Caco-2 (cell line): ENCODE measurements around the gene BRD9. TPM values are rescaled to one million over a fixed set of nuclear protein-coding genes. Genes with fewer than 3 reads are reported as not detected.
"Not testable (repeated sequence)": the region's sequence is repeated elsewhere in the genome, so short reads cannot be mapped to it uniquely, and the experiment has no call there.

Experiments
- Bru-seq: library from RNA; stranded (reverse); fragments of 400-500 nt; gene quantifications from one replicate; lab custom pipeline; 2021; lab: Mats Ljungman, UMichigan
- BruChase-seq, 2 experiments: library from RNA; stranded (reverse); fragments of 400-500 nt; gene quantifications; one replicate each; lab custom pipeline; 2021; lab: Mats Ljungman, UMichigan
- BruUV-seq: library from RNA; stranded (reverse); fragments of 400-500 nt; replicated peaks from 2 replicates; lab custom pipeline; 2021; lab: Mats Ljungman, UMichigan
- CTCF ChIA-PET: fragments of 300-600 bp; sonication (Branson Sonifier 250); formaldehyde crosslinking; loops from one replicate; lab custom pipeline; 2022; ENCODE audit warnings: antibody characterized with exemption; lab: Charles Lee
- POLR2A ChIA-PET: fragments of 300-600 bp; sonication (Branson Sonifier 250); formaldehyde crosslinking; loops from one replicate; lab custom pipeline; 2022; ENCODE audit warnings: antibody characterized with exemption; lab: Charles Lee
- DNase-seq, 2 experiments: peaks; one replicate each; pipeline versions ENCODE4 v3.0.0 to v3.0.0-alpha.2; 2020 to 2022
- H3K27me3 ChIP-seq: replicated peaks from 2 replicates; pipeline ENCODE4 v1.6.0; 2011; ENCODE audit warnings: low read length; ENCODE audit not compliant: control insufficient read depth, insufficient read depth
- H3K36me3 ChIP-seq: 2 replicates; pipeline ENCODE4 v1.5.1; 2011; ENCODE audit warnings: low read length; ENCODE audit not compliant: control insufficient read depth, insufficient read depth
- H3K4me1 ChIP-seq: fragments of 250-450 bp; sonication (Bioruptor Pico); 2 replicates; pipeline ENCODE4 v1.5.1; 2020; ENCODE audit warnings: mild to moderate bottlenecking
- H3K4me3 ChIP-seq: 2 replicates; pipeline ENCODE4 v1.5.1; 2011; ENCODE audit warnings: low read depth, mild to moderate bottlenecking, control low read depth, low read length
- H3K9me3 ChIP-seq: fragments of 250-450 bp; sonication (Bioruptor Pico); 2 replicates; pipeline ENCODE4 v1.5.1; 2020; ENCODE audit warnings: mild to moderate bottlenecking, moderate library complexity
- H3K27ac Mint-ChIP-seq: one replicate; pipeline ENCODE4 v1.8.0; 2022; ENCODE audit warnings: mixed read lengths; ENCODE audit not compliant: unreplicated experiment
- H3K27me3 Mint-ChIP-seq: one replicate; pipeline ENCODE4 v1.8.0; 2022; ENCODE audit warnings: mixed read lengths; ENCODE audit not compliant: insufficient read depth, unreplicated experiment
- H3K36me3 Mint-ChIP-seq: one replicate; pipeline ENCODE4 v1.8.0; 2022; ENCODE audit warnings: mild to moderate bottlenecking, mixed read lengths; ENCODE audit not compliant: insufficient read depth, unreplicated experiment
- H3K4me1 Mint-ChIP-seq: one replicate; pipeline ENCODE4 v1.8.0; 2022; ENCODE audit warnings: low read depth, mixed read lengths; ENCODE audit not compliant: unreplicated experiment
- H3K4me3 Mint-ChIP-seq: one replicate; pipeline ENCODE4 v1.8.0; 2022; ENCODE audit warnings: mild to moderate bottlenecking, moderate library complexity, mixed read lengths; ENCODE audit not compliant: unreplicated experiment
- H3K9me3 Mint-ChIP-seq: one replicate; pipeline ENCODE4 v1.8.0; 2022; ENCODE audit warnings: mixed read lengths; ENCODE audit not compliant: unreplicated experiment
- CTCF ChIP-seq, 2 experiments: fragments of 200-600 bp in 1 of 2; IDR thresholded peaks; 1 replicate in 1 of 2; 2 replicates in 1 of 2; pipeline versions ENCODE4 v1.5.1 to v1.8.0; 2011 to 2022; ENCODE audit warnings: antibody characterized with exemption in 1 of 2, control low read depth in 1 of 2, inconsistent platforms in 1 of 2, low read depth in 1 of 2, low read length in 1 of 2, mild to moderate bottlenecking in 1 of 2, moderate library complexity in 1 of 2; ENCODE audit not compliant: insufficient read depth in 1 of 2, severe bottlenecking in 1 of 2, unreplicated experiment in 1 of 2
- intact Hi-C: fragments of 100-400 bp; cut with micrococcal nuclease; formaldehyde crosslinking; loops from one replicate; pipeline ENCODE4 v1.10.0; 2022; ENCODE audit not compliant: unreplicated experiment
- long read RNA-seq: library from polyadenylated mRNA; stranded (forward); transcript quantifications from one replicate; pipeline ENCODE4 v2.0.0, GENCODE V29; 2022
- total RNA-seq: library from RNA; stranded (reverse); gene quantifications from 2 replicates; pipeline ENCODE4 v1.2.3, GENCODE V29; 2022

Gene BRD9
- 76.2 and 77.5 TPM in 2 replicates for total RNA-seq
- percentile 86 among the genes with signal in this experiment for Bru-seq, nascent RNA
- percentile 87 among the genes with signal in this experiment for BruChase-seq, experiment 1, labeled RNA remaining after a 2-hour chase
- percentile 85 among the genes with signal in this experiment for BruChase-seq, experiment 2, labeled RNA remaining after a 6-hour chase
- long read RNA-seq, transcript BRD9-202 (16 exons, 2,156 nt), result major isoform, 28 of 76 reads
- long read RNA-seq, partial matches to known transcripts, result 16 of 76 reads
- long read RNA-seq, other reads (novel, unspliced or antisense), result 30 of 76 reads

DNA sequence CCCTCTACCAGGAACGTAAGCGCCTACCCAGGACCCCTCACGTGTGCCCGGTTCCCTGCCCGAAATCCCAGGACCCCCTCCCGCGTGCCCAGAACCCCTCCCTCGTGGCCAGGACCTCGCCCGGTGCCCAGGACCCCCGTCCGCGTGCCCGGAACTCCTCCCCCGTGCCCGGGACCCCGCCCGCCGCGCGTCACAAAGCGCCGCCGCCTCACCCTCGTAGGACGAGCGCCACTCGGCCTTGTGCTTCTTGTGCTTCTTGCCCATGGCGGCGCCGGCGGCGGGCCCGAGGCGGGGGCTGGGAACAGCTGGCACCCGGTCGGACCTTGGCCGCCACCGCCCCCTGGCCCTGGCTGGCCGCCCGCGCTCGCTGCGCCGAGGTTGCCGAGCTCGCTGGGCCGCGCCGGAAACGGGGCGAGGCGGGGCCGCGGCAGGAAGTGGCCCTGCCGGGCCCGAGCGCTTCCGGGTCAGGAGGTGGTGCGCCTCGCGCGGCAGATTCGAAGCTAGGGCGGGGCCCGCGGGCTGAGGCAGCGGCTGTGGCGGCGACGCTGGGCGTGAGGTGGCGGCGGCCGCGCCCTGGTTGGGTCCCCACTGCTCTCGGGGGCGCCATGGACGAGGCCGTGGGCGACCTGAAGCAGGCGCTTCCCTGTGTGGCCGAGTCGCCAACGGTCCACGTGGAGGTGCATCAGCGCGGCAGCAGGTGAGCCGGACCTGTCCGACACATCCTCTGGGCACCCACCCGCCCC is at the start of gene BRD9, which contains the start of gene TRIP13:
Gene BRD9, minus strand, starts transcription at position 408 of the 743 bp plus-strand sequence. Its CDS starts 144 bp downstream, at position 264.
Gene TRIP13, plus strand, starts transcription at position 491 of the 743 bp plus-strand sequence. Its CDS starts 115 bp downstream, at position 606.
- Mint-ChIP-seq H3K4me1 (peaks cover 24% of the 10 kb centered on the region), H3K27me3 (no peaks in the 10 kb centered on the region), H3K36me3 (peaks cover 70% of the 10 kb centered on the region), H3K9me3 (no peaks in the 10 kb centered on the region), H3K27ac (peak within 1 kb of the TSS; percentile 91), H3K4me3 (peak within 1 kb of the TSS; percentile 74)
- TF ChIP-seq CTCF (IDR thresholded peaks at IDR 0.05; ENCODE audit: insufficient read depth in 1 of 2, low read depth in 1 of 2, low read length in 1 of 2, severe bottlenecking in 1 of 2, unreplicated experiment in 1 of 2), result no peak
- peak; percentile 80 to 89 for DNase-seq
- Histone ChIP-seq H3K36me3 (peaks cover 12% of the 10 kb centered on the region), H3K4me3 (peak within 1 kb of the TSS; percentile 86), H3K4me1 (peaks cover 17% of the 10 kb centered on the region), H3K9me3 (no peaks in the 10 kb centered on the region), H3K27me3 (no peaks in the 10 kb centered on the region)
- ChIA-PET CTCF (interaction anchor here (0.6 to 1.6 kb wide), 5 partner anchors 11 to 294 kb away, joined by 3 to 5 read pairs (median 3); no protein-coding TSS in a partner anchor), POLR2A (interaction anchor here (1.1 kb wide), 2 partner anchors 10 to 113 kb away, joined by 3 to 4 read pairs; no protein-coding TSS in a partner anchor)
- intact Hi-C loops, result no loop called here
- no TSS peak for BruUV-seq

DNA sequence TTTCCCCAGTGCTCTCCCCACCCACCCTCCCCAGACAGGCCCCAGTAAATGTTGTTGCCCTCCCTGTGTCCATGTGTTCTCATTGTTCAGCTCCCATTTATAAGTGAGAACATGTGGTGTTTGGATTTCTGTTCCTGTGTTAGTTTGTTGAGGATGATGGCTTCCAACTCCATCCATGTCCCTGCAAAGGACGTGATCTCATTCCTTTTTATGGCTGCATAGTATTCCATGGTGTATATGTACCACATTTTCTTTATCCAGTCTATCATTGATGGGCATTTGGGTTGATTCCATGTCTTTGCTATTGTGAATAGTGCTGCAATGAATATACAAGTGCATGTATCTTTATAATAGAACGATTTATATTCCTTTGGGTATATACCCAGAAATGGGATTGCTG is 48.1 kb upstream of the BRD9 start:
- H3K27me3 ChIP-seq, H3K4me3 Mint-ChIP-seq, H3K4me3 ChIP-seq, H3K27me3 Mint-ChIP-seq, H3K27ac Mint-ChIP-seq, H3K9me3 Mint-ChIP-seq, BruUV-seq, H3K4me1 ChIP-seq, H3K36me3 Mint-ChIP-seq, H3K9me3 ChIP-seq, H3K36me3 ChIP-seq, CTCF ChIA-PET, intact Hi-C loops, POLR2A ChIA-PET, DNase-seq, H3K4me1 Mint-ChIP-seq: not testable (repeated sequence)

DNA sequence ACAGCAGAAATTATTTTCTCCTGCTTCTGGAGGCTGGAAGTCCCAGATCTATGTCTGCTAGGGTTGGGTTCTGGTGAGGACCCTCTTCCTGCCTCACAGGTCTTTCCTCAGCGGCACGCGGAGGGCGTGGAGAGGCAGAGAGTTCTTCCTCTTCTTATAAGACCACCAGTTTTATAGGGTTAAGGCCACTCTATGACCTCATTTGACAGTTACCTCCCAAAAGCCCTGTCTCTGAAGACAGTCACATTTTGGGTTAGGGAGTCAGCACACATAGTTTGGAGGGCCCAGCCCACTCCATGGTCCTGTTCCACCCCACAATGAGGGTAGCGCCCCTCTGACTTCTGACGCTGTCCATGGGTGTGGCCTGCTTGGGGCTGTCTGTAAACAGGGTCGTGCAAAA is 46.8 kb upstream of the BRD9 start:
- Histone ChIP-seq H3K27me3 (no peaks in the 10 kb centered on the region; the same call in 1 of the 2 replicates), H3K4me1 (no peaks in the 10 kb centered on the region), H3K4me3 (no peak overlapping the region), H3K36me3 (no peaks in the 10 kb centered on the region), H3K9me3 (0 out of 2 replicates have a peak, but pooled peaks cover 2% of the 10 kb centered on the region)
- no peaks in the 10 kb centered on the region for H3K36me3 Mint-ChIP-seq
- no peak for TF ChIP-seq CTCF (IDR thresholded peaks at IDR 0.05; ENCODE audit: insufficient read depth in 1 of 2, low read depth in 1 of 2, low read length in 1 of 2, severe bottlenecking in 1 of 2, unreplicated experiment in 1 of 2)
- H3K4me3 Mint-ChIP-seq, result no peak overlapping the region
- BruUV-seq, result no TSS peak
- ChIA-PET POLR2A (no interaction called here), CTCF (no interaction called here)
- no peaks in the 10 kb centered on the region for H3K27me3 Mint-ChIP-seq
- H3K27ac Mint-ChIP-seq, result no peak overlapping the region
- peaks cover 2% of the 10 kb centered on the region for H3K4me1 Mint-ChIP-seq
- intact Hi-C loops, result no loop called here
- no peaks in the 10 kb centered on the region for H3K9me3 Mint-ChIP-seq
- DNase-seq, result no peak
